HepG2 (cell line): Measurements from ENCODE around the gene PPAT. TPM values are rescaled to one million over a fixed set of nuclear protein-coding genes. Genes with fewer than 3 reads are reported as not detected.

Experiments
- ASH2L ChIP-seq: fragments of 300-600, 200-600 bp; sonication (generic); IDR thresholded peaks from 2 replicates; pipeline ENCODE4 v1.7.0; 2017; ENCODE audit warnings: low read depth, mild to moderate bottlenecking, moderate library complexity, mixed read lengths, low read length; ENCODE audit not compliant: insufficient read length
- CREBL2 ChIP-seq: sonication (generic); formaldehyde crosslinking; IDR thresholded peaks from 2 replicates; pipeline ENCODE4 v1.8.1; 2023; ENCODE audit warnings: missing genetic modification reagents, mild to moderate bottlenecking, borderline replicate concordance
- GLI4 ChIP-seq: sonication (generic); formaldehyde crosslinking; IDR thresholded peaks from 2 replicates; pipeline ENCODE4 v1.5.1; 2020; ENCODE audit warnings: missing genetic modification reagents, mild to moderate bottlenecking, moderate library complexity, borderline replicate concordance
- HCFC1 ChIP-seq: fragments of 150-350 bp; IDR thresholded peaks from 2 replicates; pipeline ENCODE4 v1.6.1; 2014; ENCODE audit warnings: low read depth, low read length
- KLF16 ChIP-seq, 2 experiments: sonication (generic) in 1 of 2; formaldehyde crosslinking in 1 of 2; IDR thresholded peaks; 2 replicates each; pipeline versions ENCODE4 v1.6.1 to v1.8.0; 2016 to 2023; ENCODE audit warnings: missing genetic modification reagents in 2 of 2, missing compliant biosample characterization in 1 of 2
- KMT2B ChIP-seq: IDR thresholded peaks from 2 replicates; pipeline ENCODE4 v1.6.1; 2016; ENCODE audit warnings: missing genetic modification reagents, missing compliant biosample characterization
- NFIB ChIP-seq: sonication (generic); formaldehyde crosslinking; IDR thresholded peaks from 2 replicates; pipeline ENCODE4 v1.9.0; 2021; ENCODE audit warnings: missing genetic modification reagents, mild to moderate bottlenecking, borderline replicate concordance
- PAXIP1 ChIP-seq: sonication (generic); formaldehyde crosslinking; conservative IDR thresholded peaks from 2 replicates; pipeline ENCODE4 v1.4.0; 2020; ENCODE audit warnings: mild to moderate bottlenecking, missing genetic modification reagents, moderate library complexity
- POGZ ChIP-seq: sonication (generic); formaldehyde crosslinking; IDR thresholded peaks from 2 replicates; pipeline ENCODE4 v1.4.0; 2020; ENCODE audit warnings: mild to moderate bottlenecking, missing genetic modification reagents
- RARA ChIP-seq: IDR thresholded peaks from 2 replicates; pipeline ENCODE4 v1.6.1; 2016; ENCODE audit warnings: missing genetic modification reagents, missing compliant biosample characterization
- SNRNP70 ChIP-seq: fragments of 200-400 bp; formaldehyde crosslinking; IDR thresholded peaks from 2 replicates; pipeline ENCODE4 v1.6.1; 2017; ENCODE audit warnings: mild to moderate bottlenecking, low read depth, low read length, moderate library complexity
- TMF1 ChIP-seq: sonication (generic); formaldehyde crosslinking; IDR thresholded peaks from 2 replicates; pipeline ENCODE4 v1.8.1; 2022; ENCODE audit warnings: low read depth, missing genetic modification reagents
- YEATS4 ChIP-seq: sonication (generic); formaldehyde crosslinking; IDR thresholded peaks from 2 replicates; pipeline ENCODE4 v1.4.0; 2020; ENCODE audit warnings: missing genetic modification reagents, borderline replicate concordance
- ZFYVE20 ChIP-seq: sonication (generic); formaldehyde crosslinking; IDR thresholded peaks from 2 replicates; pipeline ENCODE4 v1.8.0; 2023; ENCODE audit warnings: low read depth, mild to moderate bottlenecking, moderate library complexity, missing genetic modification reagents, borderline replicate concordance
- ZMYM2 ChIP-seq: sonication (generic); formaldehyde crosslinking; IDR thresholded peaks from 2 replicates; pipeline ENCODE4 v1.8.0; 2022; ENCODE audit warnings: mild to moderate bottlenecking, missing genetic modification reagents
- ZNF121 ChIP-seq: sonication (generic); formaldehyde crosslinking; IDR thresholded peaks from 2 replicates; pipeline ENCODE4 v1.5.0; 2020; ENCODE audit warnings: mild to moderate bottlenecking, missing genetic modification reagents
- ZNF20 ChIP-seq: sonication (generic); formaldehyde crosslinking; IDR thresholded peaks from 2 replicates; pipeline ENCODE4 v1.4.0; 2020; ENCODE audit warnings: mild to moderate bottlenecking, moderate library complexity, missing genetic modification reagents
- ZNF296 ChIP-seq: sonication (generic); formaldehyde crosslinking; conservative IDR thresholded peaks from 2 replicates; pipeline ENCODE4 v1.5.0; 2020; ENCODE audit warnings: mild to moderate bottlenecking, missing genetic modification reagents
- ZNF3 ChIP-seq: IDR thresholded peaks from 2 replicates; pipeline ENCODE4 v1.7.0; 2017; ENCODE audit warnings: inconsistent platforms
- ZNF530 ChIP-seq: sonication (generic); formaldehyde crosslinking; IDR thresholded peaks from 2 replicates; pipeline ENCODE4 v1.5.0; 2020; ENCODE audit warnings: low read depth, mild to moderate bottlenecking, missing genetic modification reagents
- ZNF563 ChIP-seq: sonication (generic); formaldehyde crosslinking; IDR thresholded peaks from 2 replicates; pipeline ENCODE4 v1.8.0; 2022; ENCODE audit warnings: mild to moderate bottlenecking, moderate library complexity, missing genetic modification reagents
- ZNF878 ChIP-seq: sonication (generic); formaldehyde crosslinking; IDR thresholded peaks from 2 replicates; pipeline ENCODE4 v1.8.1; 2023; ENCODE audit warnings: mild to moderate bottlenecking, missing genetic modification reagents, moderate library complexity
- polyA plus RNA-seq, 8 experiments: library from polyadenylated mRNA; depleted of rRNA in 3 of 8; stranded (reverse) in 7 of 8; unstranded in 1 of 8; fragments of >200 nt; fragmentation: Illumina TruSeq in 4 of 8; extraction: Trizol in 4 of 8; gene quantifications; 2 replicates each; pipeline versions ENCODE4 v1.2.1 to v1.2.3, GENCODE V29; 2011 to 2016; ENCODE audit warnings: low read depth in 4 of 8, missing spikeins in 1 of 8, mixed read lengths in 1 of 8; ENCODE audit not compliant: insufficient read depth in 1 of 8
- total RNA-seq, 5 experiments: library from RNA; depleted of rRNA; stranded (reverse); fragments of >200 nt; fragmentation: Illumina TruSeq; extraction: Trizol; gene quantifications; 2 replicates each; pipeline ENCODE4 v1.2.3, GENCODE V29; 2016; ENCODE audit warnings: low read depth in 1 of 5
- TF ChIP-seq, protein P1 (sequence below): sonication (generic); formaldehyde crosslinking; IDR thresholded peaks from 2 replicates; pipeline ENCODE4 v1.4.0; 2020; ENCODE audit warnings: missing genetic modification reagents, mild to moderate bottlenecking, borderline replicate concordance
- TF ChIP-seq, protein P2 (sequence below): sonication (generic); formaldehyde crosslinking; IDR thresholded peaks from 2 replicates; pipeline ENCODE4 v1.5.0; 2020; ENCODE audit warnings: mild to moderate bottlenecking, low read depth, missing genetic modification reagents, borderline replicate concordance

The PPAT gene
- total and polyA plus RNA-seq, 2 of the 13 experiments (the other 11 are each of a cell fraction or from before 2014, with no cell fraction given): 16.9 to 62.6 TPM

GRCh38 chr4:56467284-56468096, 32.1 kb upstream of the PPAT start, which contains the start of gene SRP72 (continued):
- TF ChIP-seq ZNF878 (no peak), ZNF563 (CRISPR knock-in tag) (0 out of 2 replicates have a peak, but pooled peaks have one; percentile 39), ZNF296 (CRISPR knock-in tag) (no peak), NFIB (CRISPR knock-in tag) (no peak), CREBL2 (CRISPR knock-in tag) (0 out of 2 replicates have a peak, but pooled peaks have one; percentile 52), RARA (CRISPR knock-in tag) (0 out of 2 replicates have a peak, but pooled peaks have one; percentile 7), ZNF530 (CRISPR knock-in tag) (no peak), ZNF3 (CRISPR knock-in tag) (no peak), KLF16 (CRISPR knock-in tag; IDR thresholded peaks at IDR 0.05) (peak in 1 of 2 experiments; percentile 75; a peak in 2 of 4 replicates), ZFYVE20 (no peak), ZNF121 (CRISPR knock-in tag) (no peak), GLI4 (CRISPR knock-in tag) (no peak), YEATS4 (CRISPR knock-in tag) (peak; percentile 71), HCFC1 (peak; percentile 61), KMT2B (CRISPR knock-in tag) (peak; percentile 94), PAXIP1 (no peak; the same call in 1 of the 2 replicates), ASH2L (peak; percentile 91), ZMYM2 (no peak), SNRNP70 (no peak), TMF1 (CRISPR knock-in tag) (no peak), ZNF20 (CRISPR knock-in tag) (no peak), POGZ (peak; percentile 53)
- TF ChIP-seq, protein P1, sequence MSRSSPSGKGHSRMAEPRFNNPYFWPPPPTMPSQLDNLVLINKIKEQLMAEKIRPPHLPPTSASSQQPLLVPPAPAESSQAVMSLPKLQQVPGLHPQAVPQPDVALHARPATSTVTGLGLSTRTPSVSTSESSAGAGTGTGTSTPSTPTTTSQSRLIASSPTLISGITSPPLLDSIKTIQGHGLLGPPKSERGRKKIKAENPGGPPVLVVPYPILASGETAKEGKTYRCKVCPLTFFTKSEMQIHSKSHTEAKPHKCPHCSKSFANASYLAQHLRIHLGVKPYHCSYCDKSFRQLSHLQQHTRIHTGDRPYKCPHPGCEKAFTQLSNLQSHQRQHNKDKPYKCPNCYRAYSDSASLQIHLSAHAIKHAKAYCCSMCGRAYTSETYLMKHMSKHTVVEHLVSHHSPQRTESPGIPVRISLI (CRISPR knock-in tag): 0 out of 2 replicates have a peak, but pooled peaks have one; percentile 13
- TF ChIP-seq, protein P2, sequence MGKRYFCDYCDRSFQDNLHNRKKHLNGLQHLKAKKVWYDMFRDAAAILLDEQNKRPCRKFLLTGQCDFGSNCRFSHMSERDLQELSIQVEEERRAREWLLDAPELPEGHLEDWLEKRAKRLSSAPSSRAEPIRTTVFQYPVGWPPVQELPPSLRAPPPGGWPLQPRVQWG (CRISPR knock-in tag): no peak
